ENCODE results near the gene PAEP.

Gene PAEP

DNA sequence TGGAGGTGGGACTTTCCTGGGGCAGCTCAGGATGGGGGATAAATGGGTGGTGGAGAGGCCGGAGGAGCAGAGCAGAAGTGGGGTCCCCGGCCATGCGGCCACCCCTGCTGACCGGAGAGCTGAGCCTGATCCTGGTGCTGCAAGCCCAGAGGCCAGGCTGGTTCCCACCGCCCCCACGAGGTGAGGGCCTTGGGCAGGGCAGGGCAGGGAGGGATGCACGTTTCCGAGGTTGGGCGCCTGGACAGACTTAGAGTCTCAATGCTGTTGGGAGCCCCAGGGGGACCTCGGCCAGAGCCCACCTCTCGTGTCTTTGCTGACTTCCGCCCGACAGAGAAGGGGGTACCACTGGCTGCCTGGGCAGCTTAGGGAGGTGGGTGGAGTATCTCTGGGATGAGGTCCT, 10.1 kb upstream of the PAEP start:
- DNase-seq, result no peak

DNA sequence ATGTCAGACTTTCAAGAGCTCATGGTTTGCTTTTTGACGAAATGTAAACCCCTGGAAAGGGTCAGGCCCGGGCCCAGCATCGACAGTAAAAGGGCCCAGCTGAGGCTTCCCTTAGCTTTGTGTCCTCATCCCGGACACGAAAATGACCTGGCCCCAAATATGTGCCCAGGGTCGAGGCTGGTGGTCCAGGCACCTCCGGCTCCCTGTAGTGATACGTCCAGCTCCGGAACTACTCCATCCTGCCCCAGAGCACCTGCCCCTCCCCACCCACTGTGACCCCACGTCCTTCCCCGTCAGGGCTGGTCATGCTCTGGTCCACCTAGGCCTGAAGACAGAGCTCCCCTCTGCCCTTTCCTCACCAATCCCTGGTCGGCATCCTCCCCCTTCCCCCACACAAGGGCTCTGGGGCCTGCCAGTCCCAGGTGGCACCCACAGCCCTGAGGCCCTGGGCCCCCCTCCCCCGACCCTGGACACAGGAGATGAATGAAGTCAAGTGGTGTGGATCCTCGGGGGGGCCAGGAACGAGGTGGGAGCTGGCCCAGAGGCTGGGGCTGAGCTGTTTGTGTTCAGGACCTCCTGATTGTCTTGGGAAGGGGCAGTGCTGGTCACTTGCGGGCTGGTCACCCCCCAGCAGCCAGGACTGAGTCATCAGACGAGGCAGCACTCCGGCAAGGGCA, 9.4 kb upstream of the PAEP start:
- no peak for DNase-seq

DNA sequence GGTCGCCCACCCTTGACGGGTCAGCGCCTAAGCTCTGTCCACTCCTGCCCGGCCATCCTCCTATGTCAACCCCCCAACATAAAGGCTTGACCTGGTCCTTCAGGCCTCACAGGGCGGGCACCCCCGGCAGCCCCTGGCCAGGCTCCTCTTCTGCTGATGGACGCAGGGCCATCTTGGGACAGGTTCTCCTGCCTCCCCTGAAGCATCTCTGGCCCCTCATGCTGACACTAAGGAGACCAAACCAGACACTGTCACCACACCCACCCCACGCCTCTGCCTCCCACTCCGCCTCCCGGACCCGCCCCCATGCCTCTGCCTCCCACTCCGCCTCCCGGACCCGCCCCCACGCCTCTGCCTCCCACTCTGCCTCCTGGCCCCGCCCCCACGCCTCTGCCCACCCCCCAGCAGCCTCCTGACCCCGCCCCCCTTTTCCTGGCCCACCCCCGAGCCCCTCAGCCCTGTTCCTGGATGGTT, 8.8 kb upstream of the PAEP start:
- no peak for DNase-seq

DNA sequence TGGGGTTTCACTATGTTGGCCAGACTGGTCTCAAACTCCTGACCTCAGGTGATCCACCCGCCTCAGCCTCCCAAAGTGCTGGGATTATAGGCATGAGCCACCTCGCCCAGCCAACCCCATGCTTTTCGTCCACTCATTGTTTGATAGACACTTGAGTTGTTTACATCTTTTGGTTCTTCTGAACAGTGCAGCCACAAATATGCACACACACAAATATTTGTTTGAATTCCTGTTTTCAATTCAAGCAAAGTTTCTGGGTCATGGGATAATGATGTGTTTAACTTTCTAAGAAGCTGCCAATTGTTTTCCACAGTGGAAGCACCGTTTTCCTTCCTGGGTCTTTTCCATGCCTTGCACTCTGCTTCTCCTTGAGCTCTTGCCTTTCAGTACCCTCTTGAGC, 6.8 kb upstream of the PAEP start:
- no peak for DNase-seq

- DNase-seq, result peak; percentile 25
These were observed 6.4 kb upstream of the PAEP start for GRCh38 chr9:135555203-135555602.

DNA sequence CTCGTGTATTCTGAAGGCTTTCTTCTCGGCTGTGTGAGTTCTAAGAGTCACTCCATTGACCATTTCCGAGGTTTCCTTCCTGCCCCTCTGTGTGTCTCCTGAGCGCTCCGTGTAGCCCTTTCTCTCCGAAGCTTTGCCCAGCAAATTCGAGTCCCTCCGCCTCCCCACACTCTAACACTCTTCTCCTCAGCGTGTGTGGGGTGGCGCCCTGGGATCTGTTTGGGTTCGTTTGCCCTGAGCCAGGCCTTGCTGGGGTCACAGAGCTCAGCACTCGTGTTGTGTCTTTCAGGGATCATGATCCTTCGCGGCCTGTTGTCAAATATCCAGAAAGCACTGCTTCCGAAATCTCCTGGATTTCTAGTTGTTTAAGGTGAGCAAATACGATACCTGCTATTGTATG, 5.6 kb upstream of the PAEP start:
- no peak for DNase-seq

DNA sequence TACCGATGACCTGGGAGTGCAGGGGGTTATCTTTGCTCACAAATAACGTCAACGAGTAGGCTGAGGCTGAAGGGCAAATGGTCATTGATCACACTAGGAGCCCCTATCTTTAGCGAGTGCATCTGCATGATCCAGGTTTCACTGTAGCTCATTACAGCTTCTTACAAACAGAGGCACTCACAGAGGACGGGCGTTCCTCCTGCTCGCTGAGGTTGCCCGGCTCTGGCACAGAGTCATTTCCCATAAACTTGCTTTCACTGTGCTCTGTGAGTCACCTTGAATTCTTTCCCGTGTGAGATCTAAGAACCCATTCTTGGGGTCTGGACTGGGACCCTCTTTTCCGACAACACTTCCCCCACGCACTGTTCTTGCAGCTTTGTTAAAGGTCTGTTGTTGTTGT, 1.9 kb upstream of the PAEP start:
- DNase-seq, result no peak

DNA sequence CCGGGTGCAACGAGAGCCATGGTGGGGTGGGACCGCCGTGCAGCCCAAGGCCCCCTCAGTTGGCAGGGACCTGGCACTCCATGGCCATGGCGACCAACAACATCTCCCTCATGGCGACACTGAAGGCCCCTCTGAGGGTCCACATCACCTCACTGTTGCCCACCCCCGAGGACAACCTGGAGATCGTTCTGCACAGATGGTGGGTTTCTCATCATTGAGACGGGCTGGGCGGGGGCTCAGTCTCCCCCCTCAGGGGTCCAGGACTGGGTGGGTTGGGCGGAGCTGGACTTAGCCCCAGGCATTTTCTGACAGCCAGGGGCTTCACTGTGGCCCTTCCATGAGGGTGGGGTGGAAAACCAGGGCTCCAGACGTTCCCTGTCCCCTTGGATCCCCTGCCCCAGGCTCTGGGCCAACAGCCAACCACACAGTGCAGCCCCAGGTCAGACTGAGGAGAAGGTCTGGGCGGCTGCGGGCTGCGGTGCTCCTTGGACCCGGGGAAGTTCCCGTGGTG, 734 bp downstream of the PAEP start:
- no peak for DNase-seq

DNA sequence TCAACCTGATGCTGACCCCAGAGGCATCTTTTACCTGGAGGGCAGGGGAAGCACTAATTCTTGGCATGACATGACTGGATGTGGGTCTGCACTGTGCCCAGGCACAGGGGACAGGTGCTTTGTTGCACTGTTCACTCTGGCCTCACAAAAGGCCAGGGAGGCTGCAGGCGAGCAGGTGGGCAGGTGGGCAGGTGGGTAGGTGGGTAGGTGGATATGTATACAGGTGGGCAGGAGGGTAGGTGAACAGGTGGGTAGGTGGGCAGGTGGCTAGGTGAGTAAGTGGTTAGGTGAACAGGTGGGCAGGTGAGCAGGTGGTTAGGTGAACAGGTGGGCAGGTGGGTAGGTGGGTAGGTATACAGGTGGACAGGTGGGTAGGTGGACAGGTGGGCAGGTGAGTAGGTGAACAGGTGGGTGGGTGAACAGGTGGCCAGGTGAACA, 1.5 kb downstream of the PAEP start:
- DNase-seq, result no peak

DNA sequence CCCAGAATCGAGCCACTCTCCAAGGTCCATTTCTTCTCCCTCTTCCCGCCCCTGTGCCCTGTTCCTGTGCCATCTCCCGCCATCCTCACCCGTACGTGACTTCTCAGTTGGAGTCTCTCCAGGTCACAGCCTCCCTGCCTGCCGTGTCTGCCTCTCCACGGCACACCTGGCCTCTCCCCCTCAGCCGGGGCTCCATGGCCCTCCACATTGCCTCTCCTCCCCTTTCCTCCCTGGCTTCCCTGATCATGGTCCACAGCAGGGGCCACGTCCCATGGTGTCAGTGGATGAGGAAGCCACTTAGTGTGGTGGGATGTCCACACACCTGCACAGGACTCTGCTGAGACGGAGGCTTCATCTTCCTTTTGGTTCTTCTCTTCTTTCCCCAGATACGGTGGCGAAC, 2.3 kb downstream of the PAEP start:
- DNase-seq, result no peak

GRCh38 chr9:135565141-135565628, 3.6 kb downstream of the PAEP start:
- no peak for DNase-seq

DNA sequence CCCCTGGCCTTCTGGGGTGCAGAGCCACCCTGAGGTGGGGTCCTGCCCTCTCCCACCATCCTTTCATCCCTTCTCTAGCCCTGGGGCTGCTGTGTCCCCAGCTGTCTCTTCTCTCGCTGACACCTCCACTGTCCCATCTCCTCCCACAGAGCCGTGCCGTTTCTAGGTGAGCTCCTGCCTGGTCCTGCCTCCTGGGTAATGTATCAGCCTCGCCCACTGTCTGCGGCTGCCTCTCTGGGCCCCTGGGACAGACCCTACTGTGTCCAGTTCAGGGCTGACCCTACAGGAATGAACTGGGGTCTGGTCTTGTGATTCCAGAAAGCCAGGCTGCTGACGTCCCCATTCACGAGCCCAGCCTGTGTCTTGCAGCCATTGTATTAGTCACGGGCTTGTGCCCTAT, 4.1 kb downstream of the PAEP start:
- DNase-seq, result no peak

DNA sequence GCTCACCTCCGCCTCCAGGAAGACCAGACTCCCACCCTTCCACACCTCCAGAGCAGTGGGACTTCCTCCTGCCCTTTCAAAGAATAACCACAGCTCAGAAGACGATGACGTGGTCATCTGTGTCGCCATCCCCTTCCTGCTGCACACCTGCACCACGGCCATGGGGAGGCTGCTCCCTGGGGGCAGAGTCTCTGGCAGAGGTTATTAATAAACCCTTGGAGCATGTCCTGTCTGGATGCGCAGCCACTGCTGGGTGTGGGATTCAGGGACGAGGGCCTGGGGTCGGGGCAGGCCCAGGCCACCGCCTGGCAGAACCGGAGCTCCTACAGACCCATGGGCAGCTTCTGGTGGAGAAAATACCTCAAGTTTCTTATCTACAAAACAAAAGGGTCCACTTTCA, 5.0 kb downstream of the PAEP start:
- DNase-seq, result no peak

GRCh38 chr9:135567311-135567710, 5.8 kb downstream of the PAEP start:
- no peak for DNase-seq

GRCh38 chr9:135568026-135568425, 6.5 kb downstream of the PAEP start:
- no peak for DNase-seq

DNA sequence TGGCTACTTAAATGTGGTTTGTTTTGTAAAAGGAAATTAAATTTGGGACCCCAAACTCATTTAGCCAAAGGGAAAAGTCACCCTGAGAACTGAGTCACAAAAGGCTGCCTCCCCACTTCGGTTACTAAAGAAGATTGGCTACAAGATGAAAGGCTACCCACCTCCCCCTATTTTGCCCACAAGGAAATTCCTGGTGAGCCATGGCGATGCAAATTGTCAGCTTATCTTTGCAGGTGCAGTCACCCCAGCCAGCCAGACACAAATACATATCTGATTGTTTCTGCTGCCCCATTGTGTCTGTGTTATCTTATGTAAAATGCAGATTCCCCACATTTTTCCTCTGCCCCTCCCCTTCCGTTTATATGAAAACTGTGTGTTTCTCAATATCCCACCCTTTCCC, 8.9 kb downstream of the PAEP start:
- DNase-seq, result no peak

GRCh38 chr9:135572233-135572632, 10.7 kb downstream of the PAEP start:
- DNase-seq, result no peak

DNA sequence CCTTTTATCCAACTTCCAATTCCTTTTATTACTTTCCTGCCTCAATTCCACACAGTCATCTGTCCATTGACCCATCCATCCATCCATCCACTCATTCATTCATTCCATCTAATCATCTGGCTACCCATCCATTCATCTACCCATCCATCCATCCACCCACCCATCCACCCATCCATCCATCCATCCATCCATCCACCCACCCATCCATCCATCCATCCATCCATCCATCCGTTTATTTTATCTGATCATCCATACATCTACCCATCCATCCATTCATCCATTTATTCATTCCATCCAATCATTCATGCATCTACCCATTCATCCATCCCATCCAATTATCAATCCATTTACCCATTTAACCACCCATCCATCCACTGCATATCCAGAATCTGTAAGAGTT, 11.6 kb downstream of the PAEP start:
- DNase-seq, result no peak

GRCh38 chr9:135574331-135574730, 12.8 kb downstream of the PAEP start:
- no peak for DNase-seq

DNA sequence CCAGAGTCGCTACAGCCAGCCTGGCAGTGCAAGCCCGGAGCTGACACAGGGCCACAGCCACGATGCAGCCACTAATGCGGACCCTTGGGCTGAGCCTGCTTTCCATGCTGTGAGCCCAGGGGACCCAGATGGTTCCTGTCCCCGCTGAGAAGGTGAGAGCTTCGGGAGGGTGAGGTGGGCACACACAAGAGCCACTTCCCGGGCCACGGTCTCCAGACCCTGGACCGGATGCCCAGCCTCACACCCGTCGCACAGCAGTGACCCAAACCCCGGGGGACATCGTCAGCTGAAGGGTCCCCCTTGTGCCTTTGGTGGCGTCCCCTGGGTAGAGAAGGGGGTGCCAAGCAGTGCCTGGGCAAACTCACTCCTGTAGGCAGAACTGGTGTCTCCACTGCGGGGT, 13.4 kb downstream of the PAEP start:
- DNase-seq, result no peak

- DNase-seq, result no peak
These were observed 14.6 kb downstream of the PAEP start for GRCh38 chr9:135575995-135576631.

DNA sequence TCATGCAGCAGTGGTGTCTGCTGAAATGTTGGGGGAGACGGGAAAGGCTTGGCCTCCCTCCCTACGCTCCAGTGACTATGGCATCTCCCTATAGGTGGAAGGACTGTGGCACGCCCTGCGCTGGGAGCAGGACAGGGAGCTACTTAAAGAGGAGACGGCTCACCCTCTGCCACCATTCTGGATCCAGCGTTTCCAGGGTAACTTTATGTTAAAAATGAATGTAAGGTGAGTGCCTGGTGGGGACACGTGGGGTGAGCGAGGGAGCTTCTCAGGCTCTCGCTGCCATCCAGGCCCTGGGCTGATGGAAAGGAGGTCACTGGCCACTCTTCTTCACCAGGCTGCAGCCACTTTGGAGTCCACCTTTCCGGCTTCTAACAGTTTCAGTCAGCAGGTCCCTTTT, 15.7 kb downstream of the PAEP start:
- DNase-seq, result no peak

- DNase-seq, result no peak
These were observed 17.8 kb downstream of the PAEP start for GRCh38 chr9:135579356-135579755.

GRCh38 chr9:135579889-135580660, 18.5 kb downstream of the PAEP start:
- DNase-seq, result no peak

Measured in suppressor macrophage treated with lipopolysaccharide for 4 hours (primary cell).